ENCODE data around the gene ANKRD26. TPM values are rescaled to one million over a fixed set of nuclear protein-coding genes. Genes with fewer than 3 reads are reported as not detected.

ANKRD26 gene
- total RNA-seq, 2 experiments from 2014 or later: 6.2 to 6.6 TPM

DNA sequence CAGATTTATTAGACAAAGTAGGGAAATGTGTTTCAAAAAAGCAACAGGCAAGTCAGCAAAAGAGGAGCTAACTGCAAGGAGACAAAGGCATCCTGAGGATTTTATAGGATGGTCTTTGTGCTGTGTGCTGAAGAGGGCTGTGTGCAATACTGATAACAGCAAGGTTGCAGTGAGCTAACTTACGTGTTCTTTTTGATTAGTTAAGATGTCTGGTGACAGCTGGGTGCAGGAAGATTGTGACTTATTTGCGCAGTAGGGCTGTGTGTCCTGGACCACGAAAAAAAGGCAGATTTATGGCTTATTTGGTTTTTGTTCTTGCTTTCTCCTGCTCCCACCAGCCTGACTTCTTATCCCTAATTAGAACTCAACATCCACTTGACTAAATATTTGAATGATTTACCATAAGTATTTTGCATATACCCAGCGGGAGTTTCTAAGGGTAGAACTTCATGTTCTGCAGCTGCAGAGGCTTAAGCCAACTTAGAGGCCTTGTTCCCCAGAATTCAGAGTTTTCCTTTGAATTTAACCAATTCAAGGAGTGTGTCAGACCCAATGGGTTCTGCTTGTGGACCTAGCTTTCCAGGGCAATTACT, 119.0 kb downstream of the ANKRD26 start:
- intact Hi-C loops (cut with DNase I, micrococcal nuclease): no loop called here
- Mint-ChIP-seq H3K27me3 (no peaks in the 10 kb centered on the region), H3K9me3 (no peaks in the 10 kb centered on the region), H3K36me3 (ENCODE audit: low read depth) (peaks cover 8% of the 10 kb centered on the region), H3K4me1 (ENCODE audit: low read depth) (no peaks in the 10 kb centered on the region), H3K4me3 (no peak overlapping the region), H3K27ac (no peak overlapping the region)
- Histone ChIP-seq H3K27me3 (ENCODE audit: control insufficient read depth in 1 of 2, insufficient read depth in 2 of 2, low read length in 2 of 2) (no peaks in the 10 kb centered on the region), H3K27ac (ENCODE audit: low read depth in 1 of 2, low read length in 2 of 2) (no peak overlapping the region), H3K36me3 (ENCODE audit: insufficient read depth, low read length) (no peaks in the 10 kb centered on the region), H3K4me3 (ENCODE audit: low read length) (no peak overlapping the region), H3K9me3 (ENCODE audit: control insufficient read depth in 1 of 2, insufficient read depth in 1 of 2, low read length in 2 of 2) (no peaks in the 10 kb centered on the region), H3K4me1 (ENCODE audit: insufficient read depth, low read length) (no peaks in the 10 kb centered on the region)
- ChIA-PET CTCF (no interaction called here), POLR2A (no interaction called here)
- DNase-seq (no peak), ATAC-seq (ENCODE audit: poor library complexity) (no peak)
- TF ChIP-seq, protein P1, sequence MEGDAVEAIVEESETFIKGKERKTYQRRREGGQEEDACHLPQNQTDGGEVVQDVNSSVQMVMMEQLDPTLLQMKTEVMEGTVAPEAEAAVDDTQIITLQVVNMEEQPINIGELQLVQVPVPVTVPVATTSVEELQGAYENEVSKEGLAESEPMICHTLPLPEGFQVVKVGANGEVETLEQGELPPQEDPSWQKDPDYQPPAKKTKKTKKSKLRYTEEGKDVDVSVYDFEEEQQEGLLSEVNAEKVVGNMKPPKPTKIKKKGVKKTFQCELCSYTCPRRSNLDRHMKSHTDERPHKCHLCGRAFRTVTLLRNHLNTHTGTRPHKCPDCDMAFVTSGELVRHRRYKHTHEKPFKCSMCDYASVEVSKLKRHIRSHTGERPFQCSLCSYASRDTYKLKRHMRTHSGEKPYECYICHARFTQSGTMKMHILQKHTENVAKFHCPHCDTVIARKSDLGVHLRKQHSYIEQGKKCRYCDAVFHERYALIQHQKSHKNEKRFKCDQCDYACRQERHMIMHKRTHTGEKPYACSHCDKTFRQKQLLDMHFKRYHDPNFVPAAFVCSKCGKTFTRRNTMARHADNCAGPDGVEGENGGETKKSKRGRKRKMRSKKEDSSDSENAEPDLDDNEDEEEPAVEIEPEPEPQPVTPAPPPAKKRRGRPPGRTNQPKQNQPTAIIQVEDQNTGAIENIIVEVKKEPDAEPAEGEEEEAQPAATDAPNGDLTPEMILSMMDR (IDR thresholded peaks at IDR 0.05): no peak

DNA sequence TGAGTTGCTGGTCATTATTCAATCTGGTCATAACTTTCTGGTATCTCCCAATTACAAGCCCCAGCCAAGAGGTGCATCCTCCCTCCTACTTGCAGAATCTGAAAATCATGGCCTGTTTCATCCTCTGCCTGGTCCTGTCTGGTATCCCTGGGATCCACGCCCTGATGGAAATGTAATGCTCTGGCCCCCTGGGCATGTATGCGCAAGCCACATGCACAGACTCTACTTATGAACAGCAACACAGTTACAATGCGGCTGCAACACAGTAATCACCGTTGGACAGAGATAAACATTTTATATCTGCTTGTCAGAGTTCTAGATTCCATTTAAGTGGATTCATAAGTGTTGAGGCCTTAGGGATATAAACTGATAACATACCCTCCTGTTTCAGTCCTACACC, 121.8 kb downstream of the ANKRD26 start:
- ATAC-seq (ENCODE audit: poor library complexity) (no peak), DNase-seq (no peak)
- TF ChIP-seq, protein P1 (IDR thresholded peaks at IDR 0.05): no peak
- H3K27me3 ChIP-seq (ENCODE audit: control insufficient read depth in 1 of 2, insufficient read depth in 2 of 2, low read length in 2 of 2): no peaks in the 10 kb centered on the region
- no peak overlapping the region for H3K4me3 Mint-ChIP-seq
- H3K27ac Mint-ChIP-seq: no peak overlapping the region
- no peak overlapping the region for H3K27ac ChIP-seq (ENCODE audit: low read depth in 1 of 2, low read length in 2 of 2)
- H3K4me1 Mint-ChIP-seq (ENCODE audit: low read depth): no peaks in the 10 kb centered on the region
- no peaks in the 10 kb centered on the region for H3K9me3 Mint-ChIP-seq
- H3K4me1 ChIP-seq (ENCODE audit: insufficient read depth, low read length): no peaks in the 10 kb centered on the region
- H3K27me3 Mint-ChIP-seq: no peaks in the 10 kb centered on the region
- intact Hi-C loops (cut with DNase I, micrococcal nuclease): no loop called here
- H3K36me3 Mint-ChIP-seq (ENCODE audit: low read depth): peaks cover 10% of the 10 kb centered on the region
- H3K9me3 ChIP-seq (ENCODE audit: control insufficient read depth in 1 of 2, insufficient read depth in 1 of 2, low read length in 2 of 2): no peaks in the 10 kb centered on the region
- ChIA-PET POLR2A (no interaction called here), CTCF (no interaction called here)
- no peaks in the 10 kb centered on the region for H3K36me3 ChIP-seq (ENCODE audit: insufficient read depth, low read length)
- H3K4me3 ChIP-seq (ENCODE audit: low read length): no peak overlapping the region

DNA sequence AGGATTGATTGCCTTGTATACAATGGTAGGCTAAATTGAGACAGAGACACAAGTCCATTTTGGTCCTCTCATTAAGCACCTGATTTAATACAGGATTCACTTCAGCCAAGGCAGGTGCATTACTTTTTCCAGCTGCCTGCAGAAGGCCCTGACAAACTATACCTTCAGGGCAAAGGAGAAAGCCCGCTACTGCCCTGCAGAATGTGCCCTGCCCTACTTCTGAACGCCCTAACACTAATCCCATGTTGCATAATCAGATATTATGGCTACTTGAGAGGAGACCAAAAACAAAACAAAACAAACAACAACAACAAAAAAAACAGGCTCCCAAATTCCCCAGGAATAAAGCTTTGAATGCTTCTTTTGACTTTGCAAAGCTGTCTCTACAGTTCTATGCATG, 122.7 kb downstream of the ANKRD26 start:
- ChIA-PET POLR2A (no interaction called here), CTCF (no interaction called here)
- no peaks in the 10 kb centered on the region for H3K27me3 Mint-ChIP-seq
- TF ChIP-seq, protein P1 (IDR thresholded peaks at IDR 0.05): no peak
- no peaks in the 10 kb centered on the region for H3K4me1 ChIP-seq (ENCODE audit: insufficient read depth, low read length)
- H3K4me1 Mint-ChIP-seq (ENCODE audit: low read depth): no peaks in the 10 kb centered on the region
- no peaks in the 10 kb centered on the region for H3K27me3 ChIP-seq (ENCODE audit: control insufficient read depth in 1 of 2, insufficient read depth in 2 of 2, low read length in 2 of 2)
- H3K36me3 ChIP-seq (ENCODE audit: insufficient read depth, low read length): no peaks in the 10 kb centered on the region
- no peaks in the 10 kb centered on the region for H3K9me3 ChIP-seq (ENCODE audit: control insufficient read depth in 1 of 2, insufficient read depth in 1 of 2, low read length in 2 of 2)
- ATAC-seq (ENCODE audit: poor library complexity) (no peak), DNase-seq (no peak)
- H3K36me3 Mint-ChIP-seq (ENCODE audit: low read depth): peaks cover 10% of the 10 kb centered on the region
- no peak overlapping the region for H3K27ac Mint-ChIP-seq
- no peak overlapping the region for H3K4me3 ChIP-seq (ENCODE audit: low read length)
- H3K27ac ChIP-seq (ENCODE audit: low read depth in 1 of 2, low read length in 2 of 2): no peak overlapping the region
- no peaks in the 10 kb centered on the region for H3K9me3 Mint-ChIP-seq
- intact Hi-C loops (cut with DNase I, micrococcal nuclease): no loop called here
- no peak overlapping the region for H3K4me3 Mint-ChIP-seq

All from CD4-positive, alpha-beta T cell (primary cell).